Muscle layer of colon (tissue), 2 donors: ENCODE measurements around the gene ELMO3.

Source experiments
- H3K27ac ChIP-seq: one replicate; pipeline ENCODE4 v1.7.0; 2013; ENCODE audit warnings: low read depth, mild to moderate bottlenecking, low read length, moderate library complexity
- H3K27me3 ChIP-seq, 2 donors: one replicate each; pipeline ENCODE4 v1.7.0; 2013; ENCODE audit warnings: low read length in 2 of 2, mild to moderate bottlenecking in 2 of 2; ENCODE audit not compliant: insufficient read depth in 2 of 2, control insufficient read depth in 1 of 2
- H3K36me3 ChIP-seq: one replicate; pipeline ENCODE4 v1.7.0; 2013; ENCODE audit warnings: mild to moderate bottlenecking, low read length; ENCODE audit not compliant: insufficient read depth
- H3K4me1 ChIP-seq: one replicate; pipeline ENCODE4 v1.7.0; 2013; ENCODE audit warnings: mild to moderate bottlenecking, low read length; ENCODE audit not compliant: insufficient read depth
- H3K4me3 ChIP-seq, 2 donors: one replicate each; pipeline ENCODE4 v1.7.0; 2013; ENCODE audit warnings: low read length in 2 of 2, low read depth in 1 of 2, mild to moderate bottlenecking in 1 of 2, moderate library complexity in 1 of 2
- H3K9ac ChIP-seq: one replicate; pipeline ENCODE4 v1.7.0; 2013; ENCODE audit warnings: low read length
- H3K9me3 ChIP-seq: one replicate; pipeline ENCODE4 v1.7.0; 2013; ENCODE audit warnings: mild to moderate bottlenecking, low read length
- donor health status: abdominal sarcoma.
- donor health status: Adenocarcinoma of cecum.

Gene ELMO3

GRCh38 chr16:67216612-67217490 lies 17.9 kb downstream of the ELMO3 start:
- Histone ChIP-seq H3K4me1 (no peaks in the 10 kb centered on the region), H3K9ac (no peak overlapping the region), H3K27ac (peak overlapping the region; percentile 44), H3K4me3 (no peak overlapping the region), H3K9me3 (no peaks in the 10 kb centered on the region), H3K27me3 (no peaks in the 10 kb centered on the region), H3K36me3 (no peaks in the 10 kb centered on the region)

GRCh38 chr16:67223992-67224391 lies 25.1 kb downstream of the ELMO3 start:
- H3K27ac ChIP-seq = no peak overlapping the region
- peaks cover 12% of the 10 kb centered on the region for H3K36me3 ChIP-seq
- no peaks in the 10 kb centered on the region for H3K27me3 ChIP-seq
- no peak overlapping the region for H3K9ac ChIP-seq
- H3K4me3 ChIP-seq = no peak overlapping the region
- peaks cover 20% of the 10 kb centered on the region for H3K4me1 ChIP-seq
- H3K9me3 ChIP-seq = no peaks in the 10 kb centered on the region

- Histone ChIP-seq H3K27me3 (no peaks in the 10 kb centered on the region), H3K9me3 (no peaks in the 10 kb centered on the region), H3K27ac (peak overlapping the region; percentile 97), H3K36me3 (peaks cover 33% of the 10 kb centered on the region), H3K4me3 (peak overlapping the region; percentile 95 to 100), H3K4me1 (peaks cover 20% of the 10 kb centered on the region), H3K9ac (peak overlapping the region; percentile 98)
These were observed 27.4 kb downstream of the ELMO3 start for GRCh38 chr16:67226295-67226803.

GRCh38 chr16:67226804-67227566 lies 28.1 kb downstream of the ELMO3 start, which contains the start of gene TMEM208:
Gene TMEM208, plus strand, starts transcription at chr16:67227130. Its CDS starts 89 bp downstream, at chr16:67227219.
- H3K9ac ChIP-seq = peak within 1 kb of the TSS; percentile 98
- H3K9me3 ChIP-seq = no peaks in the 10 kb centered on the region
- H3K36me3 ChIP-seq = peaks cover 35% of the 10 kb centered on the region
- H3K4me1 ChIP-seq = peaks cover 20% of the 10 kb centered on the region
- peak within 1 kb of the TSS; percentile 95 to 100 for H3K4me3 ChIP-seq
- H3K27ac ChIP-seq = peak within 1 kb of the TSS; percentile 97
- no peaks in the 10 kb centered on the region for H3K27me3 ChIP-seq

GRCh38 chr16:67227567-67227921 lies 28.6 kb downstream of the ELMO3 start:
- H3K9ac ChIP-seq = peak overlapping the region; percentile 98
- peaks cover 35% of the 10 kb centered on the region for H3K36me3 ChIP-seq
- H3K27ac ChIP-seq = peak overlapping the region; percentile 97
- H3K27me3 ChIP-seq = no peaks in the 10 kb centered on the region
- no peaks in the 10 kb centered on the region for H3K9me3 ChIP-seq
- peak overlapping the region; percentile 95 to 100 for H3K4me3 ChIP-seq
- peaks cover 20% of the 10 kb centered on the region for H3K4me1 ChIP-seq

- H3K4me3 ChIP-seq = peak overlapping the region; percentile 95 to 100
- no peaks in the 10 kb centered on the region for H3K27me3 ChIP-seq
- no peak overlapping the region for H3K27ac ChIP-seq
- peak overlapping the region; percentile 98 for H3K9ac ChIP-seq
- peaks cover 35% of the 10 kb centered on the region for H3K36me3 ChIP-seq
- H3K9me3 ChIP-seq = no peaks in the 10 kb centered on the region
- H3K4me1 ChIP-seq = peaks cover 20% of the 10 kb centered on the region
These were observed 29.3 kb downstream of the ELMO3 start for GRCh38 chr16:67228034-67228785.

GRCh38 chr16:67228905-67229304 lies 30.0 kb downstream of the ELMO3 start:
- H3K4me1 ChIP-seq = peaks cover 20% of the 10 kb centered on the region
- H3K36me3 ChIP-seq = peaks cover 35% of the 10 kb centered on the region
- no peaks in the 10 kb centered on the region for H3K27me3 ChIP-seq
- H3K9me3 ChIP-seq = no peaks in the 10 kb centered on the region
- H3K27ac ChIP-seq = no peak overlapping the region
- no peak overlapping the region for H3K4me3 ChIP-seq
- H3K9ac ChIP-seq = no peak overlapping the region

- no peak overlapping the region for H3K4me3 ChIP-seq
- peaks cover 35% of the 10 kb centered on the region for H3K36me3 ChIP-seq
- no peaks in the 10 kb centered on the region for H3K9me3 ChIP-seq
- H3K27ac ChIP-seq = no peak overlapping the region
- no peaks in the 10 kb centered on the region for H3K27me3 ChIP-seq
- H3K4me1 ChIP-seq = peaks cover 20% of the 10 kb centered on the region
- no peak overlapping the region for H3K9ac ChIP-seq
These were observed 31.2 kb downstream of the ELMO3 start for GRCh38 chr16:67229906-67230808.

GRCh38 chr16:67230809-67231660 lies 32.1 kb downstream of the ELMO3 start:
- Histone ChIP-seq H3K36me3 (peaks cover 40% of the 10 kb centered on the region), H3K27ac (no peak overlapping the region)

GRCh38 chr16:67233596-67233995 lies 34.7 kb downstream of the ELMO3 start:
- no peaks in the 10 kb centered on the region for H3K9me3 ChIP-seq
- no peak overlapping the region for H3K4me3 ChIP-seq
- H3K27me3 ChIP-seq = no peaks in the 10 kb centered on the region
- H3K9ac ChIP-seq = no peak overlapping the region
- no peaks in the 10 kb centered on the region for H3K4me1 ChIP-seq
- no peak overlapping the region for H3K27ac ChIP-seq
- H3K36me3 ChIP-seq = peaks cover 45% of the 10 kb centered on the region

More at GRCh38 chr16:67230809-67231660, 32.1 kb downstream of the ELMO3 start:
- Histone ChIP-seq H3K4me3 (no peak overlapping the region), H3K9me3 (no peaks in the 10 kb centered on the region), H3K9ac (no peak overlapping the region), H3K27me3 (no peaks in the 10 kb centered on the region), H3K4me1 (peaks cover 15% of the 10 kb centered on the region)
